Lower leg skin (tissue), 4 donors: ENCODE measurements around the gene GALNT7. TPM values are rescaled to one million over a fixed set of nuclear protein-coding genes. Genes with fewer than 3 reads are reported as not detected.

ENCODE experiments used
- DNase-seq, 2 donors: peaks; one replicate each; pipeline ENCODE4 v3.0.0-alpha.2; 2019; ENCODE audit warnings: low spot score in 2 of 2
- H3K4me3 ChIP-seq: fragments of 200-600 bp; sonication (generic); 2 replicates; pipeline ENCODE4 v1.5.1; 2017; ENCODE audit warnings: mild to moderate bottlenecking, low read depth; ENCODE audit not compliant: poor library complexity, severe bottlenecking
- POLR2A ChIP-seq, 2 donors: fragments of 450-650 bp; IDR thresholded peaks; one replicate each; pipeline ENCODE4 v1.6.1; 2016 to 2017; ENCODE audit warnings: antibody characterized with exemption in 2 of 2, mild to moderate bottlenecking in 1 of 2, moderate library complexity in 1 of 2
- WGBS, 2 donors: methylation state at CpG; one replicate each; pipeline ENCODE4 v1.1.5; 2018; 5-methylcytosine and 5-hydroxymethylcytosine counted together
- intact Hi-C: fragments of 100-400 bp; cut with DNase I; formaldehyde crosslinking; loops from one replicate; pipeline ENCODE4 v1.15.0; 2023; ENCODE audit warnings: low total_unique reads
- total RNA-seq, 4 donors: library from RNA; depleted of rRNA; stranded (reverse); fragments of >200 nt; gene quantifications; one replicate each; pipeline ENCODE4 v1.1.0, GENCODE V29; 2016
- TF ChIP-seq, protein P1 (sequence below), 3 donors: fragments of 450-650 bp; IDR thresholded peaks; one replicate each; pipeline ENCODE4 v1.5.1; 2016; ENCODE audit warnings: antibody characterized with exemption in 3 of 3, mild to moderate bottlenecking in 3 of 3, moderate library complexity in 2 of 3

Gene GALNT7
- total RNA-seq, 4 donors from 2014 or later, result 2.3 to 14.0 (median 12.5) TPM

DNA sequence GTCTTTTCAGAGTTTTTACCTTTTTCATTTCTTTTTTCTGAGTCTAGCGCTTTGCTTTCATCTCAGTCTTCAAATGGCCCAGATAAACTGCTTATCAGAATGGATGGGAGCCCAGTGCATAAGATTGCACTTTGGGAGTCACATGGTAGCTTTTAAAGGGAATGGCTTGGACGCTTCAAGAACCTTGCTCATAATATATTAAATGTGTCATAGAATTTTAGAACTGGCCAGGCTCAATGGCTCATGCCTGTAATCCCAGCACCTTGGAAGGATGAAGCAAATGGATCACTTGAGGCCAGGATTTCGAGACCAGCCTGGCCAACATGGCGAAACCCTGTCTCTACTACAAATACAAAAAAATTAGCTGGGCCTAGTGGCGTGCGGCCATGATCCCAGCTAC is 97.1 kb downstream of the GALNT7 start:
- TF ChIP-seq, protein P1, sequence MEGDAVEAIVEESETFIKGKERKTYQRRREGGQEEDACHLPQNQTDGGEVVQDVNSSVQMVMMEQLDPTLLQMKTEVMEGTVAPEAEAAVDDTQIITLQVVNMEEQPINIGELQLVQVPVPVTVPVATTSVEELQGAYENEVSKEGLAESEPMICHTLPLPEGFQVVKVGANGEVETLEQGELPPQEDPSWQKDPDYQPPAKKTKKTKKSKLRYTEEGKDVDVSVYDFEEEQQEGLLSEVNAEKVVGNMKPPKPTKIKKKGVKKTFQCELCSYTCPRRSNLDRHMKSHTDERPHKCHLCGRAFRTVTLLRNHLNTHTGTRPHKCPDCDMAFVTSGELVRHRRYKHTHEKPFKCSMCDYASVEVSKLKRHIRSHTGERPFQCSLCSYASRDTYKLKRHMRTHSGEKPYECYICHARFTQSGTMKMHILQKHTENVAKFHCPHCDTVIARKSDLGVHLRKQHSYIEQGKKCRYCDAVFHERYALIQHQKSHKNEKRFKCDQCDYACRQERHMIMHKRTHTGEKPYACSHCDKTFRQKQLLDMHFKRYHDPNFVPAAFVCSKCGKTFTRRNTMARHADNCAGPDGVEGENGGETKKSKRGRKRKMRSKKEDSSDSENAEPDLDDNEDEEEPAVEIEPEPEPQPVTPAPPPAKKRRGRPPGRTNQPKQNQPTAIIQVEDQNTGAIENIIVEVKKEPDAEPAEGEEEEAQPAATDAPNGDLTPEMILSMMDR (IDR thresholded peaks at IDR 0.05), result no peak
- TF ChIP-seq POLR2A (IDR thresholded peaks at IDR 0.05), result no peak
- no peak for DNase-seq
- intact Hi-C loops, result no loop called here
- WGBS, 2 donors, result 93 to 95% methylated on average over 6 of the region's 6 CpGs
- no peak overlapping the region for H3K4me3 ChIP-seq

- no peak for DNase-seq
- no peak overlapping the region for H3K4me3 ChIP-seq
- WGBS, 2 donors, result 89 to 99% methylated on average over 2 of the region's 2 CpGs
- no peak for TF ChIP-seq POLR2A (IDR thresholded peaks at IDR 0.05)
- TF ChIP-seq, protein P1 (IDR thresholded peaks at IDR 0.05), result no peak
- intact Hi-C loops, result no loop called here
Observed at GRCh38 chr4:173267711-173268110, 99.1 kb downstream of the GALNT7 start.

GRCh38 chr4:173269280-173269679 is 100.7 kb downstream of the GALNT7 start:
- intact Hi-C loops, result no loop called here
- no peak for DNase-seq
- H3K4me3 ChIP-seq, result no peak overlapping the region
- 93 to 95% methylated on average over 3 of the region's 3 CpGs for WGBS, 2 donors
- TF ChIP-seq, protein P1 (IDR thresholded peaks at IDR 0.05), result no peak
- TF ChIP-seq POLR2A (IDR thresholded peaks at IDR 0.05), result no peak

- intact Hi-C loops, result no loop called here
- TF ChIP-seq POLR2A (IDR thresholded peaks at IDR 0.05), result no peak
- TF ChIP-seq, protein P1 (IDR thresholded peaks at IDR 0.05), result no peak
- no peak overlapping the region for H3K4me3 ChIP-seq
- 62 to 64% methylated on average over 4 of the region's 4 CpGs for WGBS, 2 donors
- DNase-seq, result no peak
Observed at GRCh38 chr4:173270312-173271027, 101.9 kb downstream of the GALNT7 start.

- intact Hi-C loops, result no loop called here
- no peak for DNase-seq
Observed at GRCh38 chr4:173272314-173272713, 103.7 kb downstream of the GALNT7 start.

More at GRCh38 chr4:173272314-173272713, 103.7 kb downstream of the GALNT7 start:
- TF ChIP-seq, protein P1 (IDR thresholded peaks at IDR 0.05), result no peak
- TF ChIP-seq POLR2A (IDR thresholded peaks at IDR 0.05), result no peak
- no peak overlapping the region for H3K4me3 ChIP-seq
- WGBS, 2 donors, result 90 to 93% methylated on average over 5 of the region's 5 CpGs
